Measurements from ENCODE around the gene ZFP57. TPM values are rescaled to one million over a fixed set of nuclear protein-coding genes. Genes with fewer than 3 reads are reported as not detected.

Gene ZFP57
- total RNA-seq, 1 experiment from 2014 or later = 0.57 TPM

- no peak for DNase-seq (ENCODE audit: low read depth)
Observed at GRCh38 chr6:29655658-29656057, 25.3 kb downstream of the ZFP57 start.

GRCh38 chr6:29653452-29654038 lies 27.4 kb downstream of the ZFP57 start:
- peak; percentile 73 for DNase-seq (ENCODE audit: low read depth)

GRCh38 chr6:29652198-29652584 lies 28.8 kb downstream of the ZFP57 start:
- no peak for DNase-seq (ENCODE audit: low read depth)

- DNase-seq (ENCODE audit: low read depth) = no peak
Observed at GRCh38 chr6:29651413-29652197, 29.3 kb downstream of the ZFP57 start.

GRCh38 chr6:29649701-29650673 lies 31.0 kb downstream of the ZFP57 start:
- peak; percentile 99 for DNase-seq (ENCODE audit: low read depth)

GRCh38 chr6:29647927-29648642 lies 32.9 kb downstream of the ZFP57 start:
- DNase-seq (ENCODE audit: low read depth) = no peak

- no peak for DNase-seq (ENCODE audit: low read depth)
Observed at GRCh38 chr6:29641430-29642148, 39.4 kb downstream of the ZFP57 start.

- DNase-seq (ENCODE audit: low read depth) = no peak
Observed at GRCh38 chr6:29637247-29637646, 43.7 kb downstream of the ZFP57 start.

- DNase-seq (ENCODE audit: low read depth) = no peak
Observed at GRCh38 chr6:29633534-29633905, 47.4 kb downstream of the ZFP57 start.

GRCh38 chr6:29632789-29633533 lies 48.0 kb downstream of the ZFP57 start, which contains the start of gene GABBR1:
TSS of gene GABBR1 (minus strand) at chr6:29633183. CDS start at chr6:29632385, 798 bp downstream.
- DNase-seq (ENCODE audit: low read depth) = peak; percentile 95

- peak; percentile 78 for DNase-seq (ENCODE audit: low read depth)
Observed at GRCh38 chr6:29631860-29632731, 48.9 kb downstream of the ZFP57 start.

GRCh38 chr6:29631209-29631810 lies 49.6 kb downstream of the ZFP57 start:
- no peak for DNase-seq (ENCODE audit: low read depth)

- DNase-seq (ENCODE audit: low read depth) = no peak
Observed at GRCh38 chr6:29630315-29630714, 50.6 kb downstream of the ZFP57 start.

GRCh38 chr6:29629571-29629970 lies 51.4 kb downstream of the ZFP57 start:
- DNase-seq (ENCODE audit: low read depth) = no peak

GRCh38 chr6:29628419-29629281 lies 52.3 kb downstream of the ZFP57 start:
- peak; percentile 95 for DNase-seq (ENCODE audit: low read depth)

GRCh38 chr6:29627755-29628418 lies 53.1 kb downstream of the ZFP57 start:
- peak; percentile 88 for DNase-seq (ENCODE audit: low read depth)
